Progenitor cell of endocrine pancreas (in vitro differentiated cells): ENCODE results near the gene PLXND1. TPM values are rescaled to one million over a fixed set of nuclear protein-coding genes. Genes with fewer than 3 reads are reported as not detected.
A peak's percentile ranks its signal among the peaks of the same experiment; 100 is the strongest.

Experiments
- DNase-seq: peaks from one replicate; pipeline ENCODE4 v3.0.0; 2021; ENCODE audit warnings: low spot score; ENCODE audit not compliant: unreplicated experiment
- H3K27ac Mint-ChIP-seq: 2 replicates; pipeline ENCODE4 v1.8.0; 2021; ENCODE audit warnings: mild to moderate bottlenecking, moderate library complexity, mixed read lengths
- H3K27me3 Mint-ChIP-seq: 2 replicates; pipeline ENCODE4 v1.8.0; 2021; ENCODE audit warnings: mixed read lengths
- H3K36me3 Mint-ChIP-seq: 2 replicates; pipeline ENCODE4 v1.8.0; 2022; ENCODE audit warnings: mixed read lengths; ENCODE audit not compliant: insufficient read depth
- H3K4me1 Mint-ChIP-seq: 2 replicates; pipeline ENCODE4 v1.8.0; 2021; ENCODE audit warnings: low read depth, mixed read lengths
- H3K4me3 Mint-ChIP-seq: 2 replicates; pipeline ENCODE4 v1.8.0; 2021; ENCODE audit warnings: low read depth, mild to moderate bottlenecking, moderate library complexity, mixed read lengths
- H3K9me3 Mint-ChIP-seq: 2 replicates; pipeline ENCODE4 v1.8.0; 2021; ENCODE audit warnings: low read depth, mixed read lengths
- CTCF ChIP-seq: fragments of 200-600 bp; sonication (generic); IDR thresholded peaks from one replicate; pipeline ENCODE4 v1.5.0; 2021; ENCODE audit warnings: antibody characterized with exemption, mild to moderate bottlenecking; ENCODE audit not compliant: unreplicated experiment
- long read RNA-seq: library from polyadenylated mRNA; unstranded; transcript quantifications from one replicate; pipeline ENCODE4 v2.0.0, GENCODE V29; 2020
- total RNA-seq: library from RNA; stranded (reverse); gene quantifications from 2 replicates; pipeline ENCODE4 v1.2.1, GENCODE V29; 2021

Gene PLXND1
- total RNA-seq: 17.6 and 18.0 TPM in 2 replicates
- long read RNA-seq: 0 reads

GRCh38 chr3:129606636-129607390 is at the start of gene PLXND1:
Gene PLXND1 (minus strand): TSS chr3:129606676. CDS start chr3:129606639, 37 bp downstream.
- no peaks in the 10 kb centered on the region for H3K9me3 Mint-ChIP-seq
- peak within 1 kb of the TSS; percentile 82 for H3K27ac Mint-ChIP-seq
- peak within 1 kb of the TSS; percentile 83 for H3K4me3 Mint-ChIP-seq
- H3K27me3 Mint-ChIP-seq: peaks cover 57% of the 10 kb centered on the region
- peaks cover 4% of the 10 kb centered on the region for H3K4me1 Mint-ChIP-seq
- TF ChIP-seq CTCF: no peak
- peaks cover 1% of the 10 kb centered on the region for H3K36me3 Mint-ChIP-seq
- DNase-seq: peak; percentile 35

GRCh38 chr3:129655291-129655700 is 48.8 kb upstream of the PLXND1 start:
- Mint-ChIP-seq H3K4me3 (no peak overlapping the region), H3K27me3 (no peaks in the 10 kb centered on the region), H3K4me1 (peaks cover 25% of the 10 kb centered on the region), H3K27ac (no peak overlapping the region), H3K9me3 (no peaks in the 10 kb centered on the region), H3K36me3 (peaks cover 3% of the 10 kb centered on the region)
- no peak for DNase-seq
- TF ChIP-seq CTCF: no peak

GRCh38 chr3:129654131-129654530 is 47.7 kb upstream of the PLXND1 start:
- H3K4me1 Mint-ChIP-seq: peaks cover 31% of the 10 kb centered on the region

GRCh38 chr3:129653019-129653418 is 46.5 kb upstream of the PLXND1 start:
- Mint-ChIP-seq H3K4me1 (peaks cover 30% of the 10 kb centered on the region), H3K36me3 (peaks cover 3% of the 10 kb centered on the region), H3K9me3 (no peaks in the 10 kb centered on the region), H3K27me3 (no peaks in the 10 kb centered on the region), H3K4me3 (no peak overlapping the region), H3K27ac (no peak overlapping the region)
- no peak for TF ChIP-seq CTCF
- DNase-seq: no peak

More at GRCh38 chr3:129654131-129654530, 47.7 kb upstream of the PLXND1 start:
- DNase-seq: no peak
- H3K27me3 Mint-ChIP-seq: no peaks in the 10 kb centered on the region
- H3K9me3 Mint-ChIP-seq: no peaks in the 10 kb centered on the region
- no peak for TF ChIP-seq CTCF
- H3K27ac Mint-ChIP-seq: no peak overlapping the region
- peaks cover 3% of the 10 kb centered on the region for H3K36me3 Mint-ChIP-seq
- H3K4me3 Mint-ChIP-seq: no peak overlapping the region

- no peak for DNase-seq
Observed at GRCh38 chr3:129651435-129652202, 45.1 kb upstream of the PLXND1 start.

More at GRCh38 chr3:129651435-129652202, 45.1 kb upstream of the PLXND1 start:
- no peaks in the 10 kb centered on the region for H3K27me3 Mint-ChIP-seq
- peaks cover 23% of the 10 kb centered on the region for H3K4me1 Mint-ChIP-seq
- peaks cover 3% of the 10 kb centered on the region for H3K36me3 Mint-ChIP-seq
- no peaks in the 10 kb centered on the region for H3K9me3 Mint-ChIP-seq
- no peak for TF ChIP-seq CTCF
- no peak overlapping the region for H3K4me3 Mint-ChIP-seq
- H3K27ac Mint-ChIP-seq: peak overlapping the region; percentile 15
